Hematopoietic multipotent progenitor cell treated with erythropoietin and hydrocortisone succinate and interleukin-3 and kit ligand, for 15 days (in vitro differentiated cells): ENCODE measurements around the gene CDH20.
"Not testable (repeated sequence)": the region's sequence is repeated elsewhere in the genome, so short reads cannot be mapped to it uniquely, and the experiment has no call there.

Experiments
- DNase-seq: peaks from one replicate; pipeline ENCODE4 v3.0.0-alpha.2; 2015; ENCODE audit warnings: low spot score

Gene CDH20

DNA sequence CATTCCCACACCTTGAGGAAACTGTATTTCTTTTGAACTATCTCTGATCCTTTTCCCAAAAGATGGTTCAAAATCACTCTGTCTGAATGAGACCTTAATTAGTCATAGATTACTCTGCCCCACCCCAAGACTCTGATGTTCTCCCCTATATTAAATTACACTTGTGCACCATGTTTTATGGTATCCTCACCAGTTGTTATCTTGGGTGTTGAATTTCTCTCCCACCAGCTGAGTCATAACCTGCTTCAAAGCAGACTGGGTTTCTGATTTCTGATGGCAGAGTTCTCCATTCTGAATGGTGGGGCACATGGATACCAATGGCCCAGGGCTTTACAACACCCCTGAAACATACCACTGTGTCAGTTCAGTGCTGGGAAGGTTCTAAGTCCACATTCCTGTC, 15.0 kb downstream of the CDH20 start:
- no peak for DNase-seq

DNA sequence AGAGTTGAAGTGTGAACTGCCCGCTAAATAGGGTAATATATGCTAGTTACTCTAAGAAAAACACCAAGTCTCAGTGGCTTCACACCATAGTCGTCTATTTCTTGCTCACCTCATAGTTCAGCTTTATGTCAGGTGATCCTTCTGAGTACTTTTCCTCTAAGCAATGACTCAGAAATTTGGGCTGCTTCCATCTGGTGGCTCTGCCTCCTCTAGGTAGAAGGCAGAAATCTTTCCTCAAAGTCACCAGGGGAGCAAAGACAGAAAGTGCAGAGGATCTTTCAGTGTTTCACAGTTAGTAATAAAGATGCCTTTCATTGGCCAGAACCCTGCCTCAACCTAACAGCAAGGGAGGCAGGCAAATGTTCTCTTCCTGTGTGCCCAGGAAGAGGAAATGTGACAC, 17.3 kb downstream of the CDH20 start:
- no peak for DNase-seq

DNA sequence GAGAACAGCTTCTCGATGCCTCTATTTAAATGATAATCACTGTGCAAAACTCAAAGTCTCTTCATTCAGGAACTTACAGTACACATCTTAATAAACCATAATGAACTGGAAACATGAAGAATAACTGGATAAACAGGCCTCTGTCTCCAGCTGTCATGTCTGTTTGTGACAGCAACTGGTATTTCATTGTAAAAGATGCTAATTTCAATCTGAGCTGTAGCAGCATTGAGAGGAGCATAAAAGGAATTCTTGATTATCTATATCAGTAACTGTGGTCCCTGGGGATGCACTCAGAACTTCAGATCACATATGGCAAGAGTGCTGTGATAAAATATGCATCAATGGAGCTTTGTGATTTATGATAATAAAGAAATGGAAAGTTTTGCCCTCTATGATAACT, 18.8 kb downstream of the CDH20 start:
- DNase-seq = no peak

DNA sequence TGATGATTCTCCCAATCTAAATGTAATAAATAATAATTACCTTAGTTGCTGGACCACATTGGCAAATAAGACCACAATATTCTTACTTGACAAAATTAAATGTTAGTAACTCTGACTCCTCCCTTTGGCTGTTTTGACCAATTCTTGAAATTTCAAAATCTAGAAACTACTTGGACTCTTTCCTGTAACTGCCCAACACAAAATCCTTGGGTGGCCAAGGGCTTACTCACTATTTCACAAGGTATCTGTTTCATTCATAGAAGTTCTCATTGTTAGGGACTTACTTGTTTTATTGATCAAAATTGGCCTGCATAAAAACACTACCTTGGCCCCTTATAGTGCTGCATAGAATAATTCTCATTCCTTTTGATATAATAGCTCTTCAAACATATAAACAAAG, 19.4 kb downstream of the CDH20 start:
- no peak for DNase-seq

DNA sequence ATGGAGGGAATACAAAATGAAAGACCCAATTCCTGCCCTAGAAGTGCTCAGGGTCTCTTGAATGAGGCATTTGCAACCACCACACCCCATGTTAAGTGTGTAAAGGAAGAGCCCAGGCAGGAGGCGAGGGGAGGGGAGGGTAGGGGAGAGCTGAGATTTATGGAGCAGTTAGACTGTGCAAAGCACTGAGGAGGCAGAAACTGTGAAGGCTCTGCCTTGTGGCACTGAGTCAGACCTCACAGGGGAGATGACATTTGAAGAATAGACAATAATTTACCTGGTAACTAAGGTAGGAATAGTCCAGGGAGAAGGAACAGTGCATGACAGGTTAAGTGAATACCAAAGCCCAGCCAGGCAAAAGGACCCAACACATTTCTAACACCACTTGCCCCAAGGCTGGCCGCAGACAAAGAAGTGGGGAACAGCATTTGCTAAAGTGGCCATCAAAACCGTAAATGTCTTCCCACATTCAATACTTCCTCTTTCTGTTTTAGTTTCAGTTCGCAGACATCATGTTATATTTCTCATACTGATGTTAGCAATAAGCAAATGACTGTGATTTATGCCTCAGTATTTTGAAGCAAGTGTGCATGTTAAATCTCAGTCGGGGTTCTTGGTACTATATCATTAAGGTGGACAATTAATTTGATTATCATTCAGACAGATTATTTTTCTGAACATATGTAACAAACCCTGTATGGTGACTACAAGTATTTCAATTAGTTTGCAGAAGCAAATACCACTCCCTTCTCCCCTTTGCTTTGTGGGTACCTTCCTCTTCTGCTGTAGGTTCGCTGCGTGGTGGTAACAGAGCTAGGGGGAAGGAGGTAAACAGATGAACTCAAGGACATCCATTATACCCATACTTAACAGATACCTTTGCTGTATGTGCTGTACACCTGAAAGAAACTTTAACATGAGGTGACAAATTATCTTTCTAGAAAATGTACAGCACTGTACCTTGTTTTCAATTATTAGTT, 27.5 kb downstream of the CDH20 start:
- no peak for DNase-seq

DNA sequence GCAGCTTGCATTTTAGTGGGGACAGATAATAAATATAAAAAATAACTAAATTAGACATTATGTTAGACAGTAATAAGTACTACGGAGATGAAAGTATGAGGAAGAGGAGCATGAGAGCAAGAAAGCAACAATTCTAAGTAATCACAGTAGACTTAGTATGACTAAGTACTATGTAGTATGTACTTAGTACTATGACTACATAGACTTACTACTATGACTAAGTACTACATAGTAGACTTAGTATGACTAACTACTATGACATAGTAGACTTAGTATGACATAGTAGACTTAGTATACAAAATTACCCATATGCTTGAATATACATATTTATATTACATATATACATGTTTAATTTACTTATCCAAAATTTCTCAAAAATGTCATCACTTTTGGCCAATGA, 29.3 kb downstream of the CDH20 start:
- DNase-seq = no peak

DNA sequence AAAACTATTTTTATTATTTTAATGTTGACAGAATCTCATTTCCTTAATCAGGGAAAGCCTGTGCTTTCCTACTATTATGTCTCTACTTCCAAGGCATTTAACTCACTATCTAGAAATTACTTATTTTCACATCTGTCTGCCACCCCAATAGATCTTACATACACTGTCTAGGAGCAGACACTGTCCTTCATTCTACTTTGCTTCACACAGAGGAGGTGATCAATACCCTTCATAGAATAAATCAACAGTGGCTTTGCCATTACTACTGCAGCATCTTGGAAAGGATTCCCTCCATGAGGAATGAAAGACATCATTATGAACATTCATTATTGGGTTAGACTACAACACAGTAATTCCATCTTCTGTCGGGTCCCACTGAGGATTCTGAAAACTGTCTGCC, 31.7 kb downstream of the CDH20 start:
- no peak for DNase-seq

DNA sequence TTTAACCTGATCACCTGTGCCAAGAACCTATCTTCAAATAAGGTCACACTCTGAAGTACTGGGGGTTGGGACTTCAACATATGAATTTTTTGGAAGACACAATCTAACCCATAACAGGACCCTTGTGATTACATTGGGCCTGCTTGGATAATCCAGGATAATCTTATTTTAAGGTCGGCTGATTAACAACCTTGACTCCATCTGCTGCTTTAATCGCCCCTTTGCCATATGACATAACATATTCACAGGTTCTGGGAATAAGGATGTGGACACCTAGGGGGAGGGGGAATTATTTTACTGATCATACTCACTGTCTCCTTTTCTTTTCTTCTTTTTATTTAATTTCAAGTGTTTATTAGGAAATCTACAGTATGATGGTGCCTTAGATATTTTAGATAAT, 34.8 kb downstream of the CDH20 start:
- DNase-seq = no peak

DNA sequence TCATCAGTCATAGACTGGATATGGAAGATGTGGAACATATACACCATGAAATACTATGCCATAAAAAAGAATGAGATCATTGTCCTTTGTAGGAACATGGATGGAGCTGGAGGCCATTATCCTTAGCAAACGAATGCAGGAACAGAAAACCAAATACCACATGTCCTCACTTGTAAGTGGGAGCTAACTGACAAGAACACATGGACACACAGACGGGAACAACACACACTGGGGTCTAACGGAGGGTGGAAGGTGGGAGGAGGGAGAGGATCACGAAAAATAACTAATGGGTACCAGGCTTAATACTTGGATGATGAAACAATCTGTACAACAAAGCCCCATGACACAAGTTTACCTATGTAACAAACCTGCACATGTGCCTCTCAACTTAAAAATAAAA, 36.4 kb downstream of the CDH20 start:
- DNase-seq = not testable (repeated sequence)

DNA sequence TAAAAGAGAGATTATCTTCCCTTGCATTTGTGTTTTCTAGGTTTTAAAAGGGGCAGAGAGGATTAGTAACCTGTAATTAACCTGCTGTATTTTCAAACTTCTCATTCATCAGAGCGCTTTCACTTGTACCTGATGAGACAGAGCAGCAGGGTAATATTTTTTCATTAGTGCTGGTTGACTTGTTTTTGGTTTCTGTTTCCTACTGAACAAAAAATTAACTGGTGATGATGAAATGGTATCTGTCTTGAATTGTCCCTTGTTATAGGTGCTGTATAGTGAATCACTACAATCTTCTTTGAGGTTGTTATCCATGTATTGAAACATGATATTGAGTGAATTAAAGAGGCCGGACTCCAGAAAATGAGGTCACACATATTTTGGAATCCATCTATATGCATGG, 37.9 kb downstream of the CDH20 start:
- no peak for DNase-seq

DNA sequence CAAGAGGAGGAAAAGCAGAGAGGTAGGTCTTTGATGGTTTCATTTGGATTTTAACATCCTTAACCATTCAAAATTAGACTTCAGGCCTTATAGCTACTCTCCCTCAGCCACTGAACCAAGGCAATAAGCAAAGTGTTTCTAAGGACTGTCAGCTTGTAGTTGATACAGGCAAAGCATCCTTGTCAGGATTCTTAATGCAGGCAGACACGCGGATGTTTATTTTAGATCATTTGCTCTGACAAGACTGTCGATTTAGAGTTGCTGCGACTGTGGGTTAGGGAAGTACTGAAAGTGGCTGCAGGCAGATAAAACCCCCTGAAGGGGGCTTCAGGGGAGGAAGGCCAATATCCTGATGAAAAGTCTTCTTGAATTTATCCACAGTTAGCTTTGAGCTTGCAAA, 46.6 kb downstream of the CDH20 start:
- no peak for DNase-seq

DNA sequence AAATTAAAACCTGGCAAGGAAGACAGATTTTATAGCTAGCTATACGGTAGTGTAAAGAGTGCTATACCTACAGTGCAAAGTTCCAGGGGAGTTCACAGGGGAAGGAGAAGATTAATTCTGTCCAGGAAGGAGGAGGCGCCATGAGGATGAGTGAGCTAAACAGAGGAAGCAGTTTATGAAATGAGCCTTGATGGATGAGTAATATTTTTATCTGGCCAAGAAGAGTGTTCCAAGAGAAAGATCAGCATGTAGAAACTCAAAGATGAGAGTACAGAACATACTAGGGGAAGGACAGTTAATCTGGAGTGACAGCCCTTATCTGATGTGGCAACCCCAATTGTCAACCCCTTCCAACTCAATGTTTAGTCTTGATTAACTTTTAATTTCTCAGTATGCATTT, 54.8 kb downstream of the CDH20 start:
- no peak for DNase-seq

DNA sequence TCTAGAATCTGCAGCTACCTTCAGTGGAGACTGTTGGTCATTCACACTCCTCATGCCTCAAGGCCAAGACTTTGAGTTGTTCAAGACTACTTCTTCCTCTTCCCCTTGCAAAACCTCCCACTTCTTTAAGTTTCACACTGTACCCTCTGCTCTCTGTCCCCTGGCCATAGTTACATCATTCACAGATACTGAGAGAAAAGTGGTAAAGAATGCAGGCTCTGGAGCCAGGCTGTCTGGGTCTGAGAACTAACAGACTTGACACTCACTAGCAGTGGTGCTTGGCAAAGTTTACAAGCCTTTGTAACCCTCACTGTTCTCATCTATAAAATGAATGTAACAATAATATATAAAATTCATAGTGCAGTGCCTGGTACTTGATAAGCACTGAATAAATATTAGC, 61.8 kb downstream of the CDH20 start:
- no peak for DNase-seq

DNA sequence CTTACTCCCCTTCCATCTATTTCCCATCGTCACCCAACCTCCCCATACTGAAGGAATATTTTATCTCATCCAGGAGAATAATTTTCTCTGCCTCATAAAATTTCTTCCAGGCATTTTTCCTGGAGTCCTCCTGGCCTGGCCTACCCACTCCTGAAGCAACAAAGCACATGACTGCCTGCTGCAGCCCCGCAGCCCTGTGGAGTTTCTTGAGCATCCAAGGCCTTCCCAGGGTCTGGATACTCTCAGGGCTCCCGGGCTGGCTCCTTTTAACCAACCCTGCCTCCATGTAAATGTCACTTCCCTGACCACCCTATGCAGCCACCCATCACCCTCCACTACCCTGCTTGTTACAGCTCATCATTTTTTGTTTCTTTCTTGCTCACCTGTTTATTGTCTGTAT, 64.0 kb downstream of the CDH20 start:
- DNase-seq = no peak

DNA sequence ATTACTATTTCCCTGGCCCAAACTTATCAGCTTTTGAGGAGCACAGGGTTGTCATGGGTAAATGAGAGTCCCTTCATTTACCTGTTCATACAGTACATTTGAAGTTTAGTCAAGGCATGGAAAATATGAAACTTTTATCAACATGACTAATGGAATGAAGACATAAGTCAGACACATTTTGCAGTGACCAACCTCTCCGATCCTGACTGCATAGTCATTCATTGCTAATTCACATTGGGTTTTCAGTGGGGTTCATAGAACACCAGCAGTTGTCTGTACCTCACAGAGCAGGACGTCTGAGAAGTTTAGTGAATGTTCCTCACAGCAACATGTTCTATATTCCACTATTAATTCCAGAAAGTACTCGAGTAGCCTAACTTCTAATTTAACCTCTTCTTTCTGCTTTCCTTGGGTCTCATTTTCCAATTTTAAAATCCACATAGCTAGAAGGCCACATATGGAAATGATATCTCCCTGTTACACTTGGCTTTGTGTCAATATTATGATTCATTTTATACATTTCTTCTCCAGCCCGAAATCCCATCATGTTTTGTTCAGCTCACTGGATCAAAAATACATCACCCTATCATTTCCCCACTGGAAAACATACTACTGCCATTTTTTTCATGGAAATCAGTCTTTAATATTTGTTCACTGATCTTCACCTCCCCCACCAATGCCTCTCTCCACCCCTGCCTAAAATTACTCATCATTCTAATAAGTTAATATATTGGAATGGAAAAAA, 65.9 kb downstream of the CDH20 start:
- DNase-seq = no peak

DNA sequence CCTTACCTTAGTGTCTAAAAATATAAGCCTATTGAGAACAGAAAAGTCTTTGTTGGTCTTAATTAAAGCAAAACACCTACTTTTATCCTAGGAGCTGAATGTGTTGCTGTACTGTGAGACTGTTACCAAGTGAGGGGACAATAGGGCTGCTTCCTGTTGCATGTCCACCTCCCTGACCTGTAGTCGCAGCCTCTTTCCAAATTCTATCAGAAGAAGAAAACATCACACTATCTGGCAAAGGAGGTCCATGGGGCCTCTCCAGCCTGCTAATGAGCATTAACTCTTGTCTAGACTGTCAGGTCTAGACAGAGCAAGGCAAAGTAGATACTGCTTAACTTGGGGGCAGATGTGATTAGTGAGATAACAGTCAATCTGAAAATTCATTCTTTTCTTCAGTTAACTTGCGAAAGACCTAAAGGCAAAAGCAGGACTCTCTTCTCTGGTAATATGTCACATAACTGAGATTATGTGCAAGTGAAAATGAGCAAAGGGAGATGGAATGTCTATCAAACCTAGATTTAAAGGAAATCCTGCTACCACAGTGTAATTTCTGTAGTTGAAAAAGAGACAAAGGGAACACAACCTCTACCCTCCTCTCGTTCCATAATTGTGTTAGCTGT, 66.9 kb downstream of the CDH20 start:
- no peak for DNase-seq

DNA sequence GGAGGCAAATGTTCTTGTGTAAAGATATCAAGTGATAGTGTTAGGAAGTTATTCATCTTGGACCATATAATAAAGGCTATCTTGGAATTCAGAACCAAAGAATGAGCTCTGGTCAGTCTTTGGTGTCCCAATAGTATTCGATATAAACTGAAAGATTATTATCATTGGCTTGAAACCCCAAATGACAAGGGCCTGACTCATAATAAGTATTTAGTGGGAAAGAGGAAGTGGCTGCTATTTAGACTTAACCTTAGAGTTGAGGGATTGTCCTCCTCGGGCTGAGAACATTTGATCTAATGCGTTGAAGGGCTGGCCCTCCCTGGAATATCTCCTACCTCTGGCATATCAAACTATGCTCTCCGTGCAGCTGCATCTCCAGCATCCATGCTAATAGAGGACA, 67.5 kb downstream of the CDH20 start:
- DNase-seq = no peak

DNA sequence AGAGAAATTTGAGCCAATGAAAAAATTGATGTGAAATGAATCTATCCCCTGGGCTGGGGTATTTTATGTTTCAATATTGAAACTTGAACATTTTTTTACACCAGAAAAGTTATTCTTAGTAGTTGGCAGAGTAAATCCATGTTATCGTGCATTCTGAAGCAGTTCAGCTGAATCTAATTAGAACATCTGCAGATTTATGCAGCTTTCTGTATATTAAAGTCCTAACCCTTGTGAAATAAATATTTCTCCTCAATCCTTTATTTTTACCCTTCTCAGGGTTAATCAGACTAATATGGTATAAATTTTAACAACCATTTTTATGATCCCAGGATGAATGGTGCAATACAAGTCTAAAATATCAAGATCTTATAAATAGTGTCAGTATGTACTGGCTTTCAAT, 69.5 kb downstream of the CDH20 start:
- DNase-seq = no peak

DNA sequence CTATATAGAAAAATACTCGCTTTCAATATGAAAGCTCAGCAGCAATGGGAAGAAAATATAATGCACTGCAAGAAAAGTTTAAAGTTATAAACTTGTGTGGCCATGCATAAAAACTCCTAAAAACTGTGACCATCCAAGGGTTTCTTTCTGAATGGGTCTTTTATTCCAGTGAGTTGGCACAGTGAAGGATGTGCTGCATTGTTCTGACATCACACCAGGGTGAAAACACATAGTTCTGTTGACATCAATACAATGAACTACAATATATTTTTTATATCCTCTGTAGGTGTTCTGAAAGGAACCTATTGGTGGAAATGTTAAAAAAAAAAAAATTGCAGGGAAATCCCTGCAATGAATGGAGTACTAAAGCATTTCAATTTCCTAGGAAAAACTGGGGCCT, 80.2 kb downstream of the CDH20 start:
- no peak for DNase-seq

DNA sequence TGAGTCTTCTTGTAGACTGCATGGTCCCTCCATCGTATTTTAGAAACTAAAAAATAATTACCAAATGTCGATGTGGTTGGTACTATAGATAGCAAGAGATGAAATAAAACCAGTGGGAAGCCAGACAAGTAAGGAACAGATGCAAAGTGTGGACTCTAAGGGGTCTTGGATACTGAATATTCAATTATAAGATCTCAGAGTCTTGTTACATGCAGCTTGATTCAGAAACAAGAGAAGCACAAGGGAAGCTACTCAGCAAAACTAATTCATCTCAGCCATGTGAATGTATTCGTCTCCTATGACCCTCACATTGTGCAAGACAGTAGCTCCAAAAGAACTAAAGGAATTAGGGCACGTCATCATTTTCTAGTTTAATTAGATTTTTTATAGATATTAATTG, 80.9 kb downstream of the CDH20 start:
- DNase-seq = no peak

DNA sequence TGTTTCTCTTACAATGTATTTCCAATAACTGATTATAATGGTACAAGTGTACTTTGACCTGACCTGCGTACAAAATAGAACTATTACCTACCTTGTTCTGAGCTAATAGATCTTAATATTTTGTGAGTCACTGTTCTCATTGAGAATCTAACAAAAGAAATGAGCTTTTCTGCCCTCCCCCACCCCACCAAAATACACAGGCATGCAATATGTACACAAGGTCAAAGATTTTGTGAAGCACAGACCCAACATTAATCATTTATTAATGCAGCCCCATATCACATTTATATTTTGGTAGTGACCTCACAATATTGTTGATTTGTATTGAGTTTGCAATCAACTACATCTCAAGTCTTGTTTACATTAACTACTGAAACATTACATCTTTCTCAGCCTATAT, 86.5 kb downstream of the CDH20 start:
- no peak for DNase-seq

DNA sequence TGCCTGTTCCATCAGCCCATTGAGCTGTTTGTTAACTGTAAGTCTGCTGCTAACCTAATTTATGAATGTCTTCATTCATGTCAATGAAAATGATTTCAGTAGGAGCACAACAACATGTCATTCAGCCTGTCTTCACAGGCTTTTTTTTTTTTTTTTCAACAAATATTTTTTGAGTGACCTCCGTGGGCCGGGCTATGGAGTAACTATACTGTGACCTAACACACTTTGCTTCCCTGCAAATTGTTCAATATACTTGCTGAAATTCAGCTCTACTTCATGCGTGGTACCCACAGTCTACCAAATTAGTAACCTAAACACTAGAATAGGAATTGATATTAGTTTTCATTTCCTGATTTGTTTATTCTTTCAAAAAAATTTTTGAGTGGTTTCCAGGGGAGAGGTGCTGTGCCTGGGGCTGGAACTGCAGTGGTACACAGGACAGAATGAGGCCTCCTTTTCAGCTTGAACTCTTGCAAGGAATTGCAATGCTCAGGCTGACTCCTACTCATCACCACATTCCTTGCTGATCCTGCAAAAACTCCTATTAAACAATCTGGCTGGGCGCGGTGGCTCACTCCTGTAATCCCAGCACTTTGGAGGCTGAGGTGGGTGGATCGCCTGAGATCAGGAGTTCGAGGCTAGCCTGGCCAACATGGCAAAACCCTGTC, 87.1 kb downstream of the CDH20 start:
- no peak for DNase-seq
